Measurements from ENCODE around the gene GREB1. TPM values are rescaled to one million over a fixed set of nuclear protein-coding genes. Genes with fewer than 3 reads are reported as not detected.

Gene GREB1
- total RNA-seq, 1 donor from 2014 or later, result 2.7 TPM

- no peak for DNase-seq
Measured at GRCh38 chr2:11508279-11508678, 25.6 kb upstream of the GREB1 start.

- DNase-seq, result no peak
Measured at GRCh38 chr2:11509657-11510360, 24.0 kb upstream of the GREB1 start.

- no peak for DNase-seq
Measured at GRCh38 chr2:11512431-11512830, 21.4 kb upstream of the GREB1 start.

- no peak for DNase-seq
Measured at GRCh38 chr2:11513319-11513718, 20.5 kb upstream of the GREB1 start.

GRCh38 chr2:11514081-11514730 is 19.6 kb upstream of the GREB1 start:
- DNase-seq, result no peak

GRCh38 chr2:11514904-11515303 is 18.9 kb upstream of the GREB1 start:
- no peak for DNase-seq

GRCh38 chr2:11515490-11515981 is 18.3 kb upstream of the GREB1 start:
- DNase-seq, result no peak

- DNase-seq, result no peak
Measured at GRCh38 chr2:11516984-11517648, 16.7 kb upstream of the GREB1 start.

GRCh38 chr2:11517906-11518305 is 15.9 kb upstream of the GREB1 start:
- no peak for DNase-seq

- DNase-seq, result no peak
Measured at GRCh38 chr2:11520092-11520693, 13.7 kb upstream of the GREB1 start.

- no peak for DNase-seq
Measured at GRCh38 chr2:11521775-11522174, 12.1 kb upstream of the GREB1 start.

GRCh38 chr2:11524470-11524869 is 9.4 kb upstream of the GREB1 start:
- DNase-seq, result no peak

- DNase-seq, result no peak
Measured at GRCh38 chr2:11525762-11526161, 8.1 kb upstream of the GREB1 start.

- DNase-seq, result no peak
Measured at GRCh38 chr2:11527001-11527400, 6.8 kb upstream of the GREB1 start.

- no peak for DNase-seq
Measured at GRCh38 chr2:11528228-11528627, 5.6 kb upstream of the GREB1 start.

GRCh38 chr2:11530864-11531465 is 2.9 kb upstream of the GREB1 start:
- no peak for DNase-seq

- DNase-seq, result no peak
Measured at GRCh38 chr2:11532416-11533055, 1.3 kb upstream of the GREB1 start.

- DNase-seq, result no peak
Measured at GRCh38 chr2:11534071-11534745, 363 bp downstream of the GREB1 start.

GRCh38 chr2:11534746-11535484 is 1.1 kb downstream of the GREB1 start:
- DNase-seq, result no peak

GRCh38 chr2:11535899-11536344 is 2.1 kb downstream of the GREB1 start:
- no peak for DNase-seq

GRCh38 chr2:11537951-11538350 is 4.1 kb downstream of the GREB1 start:
- DNase-seq, result no peak

Measured in skin of body (tissue), 2 donors.